ENCODE measurements around the gene CSNK1A1L.
A peak's percentile ranks its signal among the peaks of the same experiment; 100 is the strongest.

CSNK1A1L gene

DNA sequence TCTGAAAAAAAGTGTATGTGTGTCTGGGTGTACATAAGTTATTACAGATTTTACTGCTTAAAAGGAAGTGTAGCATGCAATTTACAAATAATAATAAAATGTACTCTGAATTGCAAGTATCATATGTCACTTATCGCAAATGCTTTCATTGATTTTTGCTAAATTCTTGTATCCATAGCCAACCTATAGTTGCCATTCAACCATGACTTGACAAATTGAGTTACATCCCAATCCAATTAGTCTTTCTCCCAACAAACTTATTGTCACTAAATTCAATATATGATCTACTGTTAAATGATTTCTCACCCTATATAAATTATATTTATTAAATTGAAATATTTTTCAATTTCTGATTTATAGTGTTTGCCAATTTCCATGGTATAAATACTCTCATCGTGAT lies 28.6 kb downstream of the CSNK1A1L start:
- H3K4me1 ChIP-seq (ENCODE audit: insufficient read depth, low read length, poor library complexity, severe bottlenecking), result peaks cover 11% of the 10 kb centered on the region
- H3K36me3 ChIP-seq (ENCODE audit: insufficient read depth, low read length), result no peaks in the 10 kb centered on the region
- H3K4me3 ChIP-seq (ENCODE audit: low read length, poor library complexity, severe bottlenecking), result no peak overlapping the region
- no peaks in the 10 kb centered on the region for H3K9me2 ChIP-seq (replicated peaks; ENCODE audit: low read depth, low read length)
- no peaks in the 10 kb centered on the region for H3K79me2 ChIP-seq (ENCODE audit: insufficient read depth, low read length)
- no peaks in the 10 kb centered on the region for H4K20me1 ChIP-seq (ENCODE audit: insufficient read depth, low read length, poor library complexity, severe bottlenecking)
- no peak overlapping the region for H2AFZ ChIP-seq (ENCODE audit: low read length)
- no peaks in the 10 kb centered on the region for H3F3A ChIP-seq (ENCODE audit: low read depth)
- no peak for TF ChIP-seq EZH2phosphoT487 (IDR thresholded peaks at IDR 0.05; ENCODE audit: borderline replicate concordance)
- TF ChIP-seq, protein P1, sequence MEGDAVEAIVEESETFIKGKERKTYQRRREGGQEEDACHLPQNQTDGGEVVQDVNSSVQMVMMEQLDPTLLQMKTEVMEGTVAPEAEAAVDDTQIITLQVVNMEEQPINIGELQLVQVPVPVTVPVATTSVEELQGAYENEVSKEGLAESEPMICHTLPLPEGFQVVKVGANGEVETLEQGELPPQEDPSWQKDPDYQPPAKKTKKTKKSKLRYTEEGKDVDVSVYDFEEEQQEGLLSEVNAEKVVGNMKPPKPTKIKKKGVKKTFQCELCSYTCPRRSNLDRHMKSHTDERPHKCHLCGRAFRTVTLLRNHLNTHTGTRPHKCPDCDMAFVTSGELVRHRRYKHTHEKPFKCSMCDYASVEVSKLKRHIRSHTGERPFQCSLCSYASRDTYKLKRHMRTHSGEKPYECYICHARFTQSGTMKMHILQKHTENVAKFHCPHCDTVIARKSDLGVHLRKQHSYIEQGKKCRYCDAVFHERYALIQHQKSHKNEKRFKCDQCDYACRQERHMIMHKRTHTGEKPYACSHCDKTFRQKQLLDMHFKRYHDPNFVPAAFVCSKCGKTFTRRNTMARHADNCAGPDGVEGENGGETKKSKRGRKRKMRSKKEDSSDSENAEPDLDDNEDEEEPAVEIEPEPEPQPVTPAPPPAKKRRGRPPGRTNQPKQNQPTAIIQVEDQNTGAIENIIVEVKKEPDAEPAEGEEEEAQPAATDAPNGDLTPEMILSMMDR (conservative IDR thresholded peaks at IDR 0.05; ENCODE audit: low read length), result no peak
- H3K9me3 ChIP-seq (ENCODE audit: insufficient read depth, low read depth, low read length), result no peaks in the 10 kb centered on the region
- no peak overlapping the region for H3K9ac ChIP-seq (ENCODE audit: low read depth, low read length, poor library complexity, severe bottlenecking)
- H3K27me3 ChIP-seq (ENCODE audit: insufficient read depth, low read length, poor library complexity, severe bottlenecking), result no peaks in the 10 kb centered on the region
- H3K4me2 ChIP-seq (ENCODE audit: low read depth, low read length, poor library complexity, severe bottlenecking), result no peak overlapping the region

DNA sequence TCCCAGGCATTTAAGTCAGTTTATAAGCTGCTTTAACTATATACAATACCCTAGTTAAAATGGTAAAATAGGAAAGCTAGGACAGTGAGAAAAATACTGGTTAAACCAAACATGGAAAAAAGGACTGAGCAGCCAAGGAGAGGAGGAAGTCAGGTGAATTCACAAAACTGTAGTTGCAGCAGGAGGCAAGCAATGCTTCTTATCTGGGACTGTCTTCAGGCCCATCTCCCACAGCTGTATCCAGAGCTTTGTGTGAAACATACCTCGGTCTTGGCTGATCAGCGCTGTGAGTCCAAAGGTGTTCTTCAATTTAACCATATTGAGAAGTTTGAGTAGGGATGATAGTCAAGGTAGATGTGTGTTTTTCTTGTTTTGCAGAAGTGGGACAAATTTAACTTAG lies 30.3 kb downstream of the CSNK1A1L start:
- TF ChIP-seq, protein P1 (conservative IDR thresholded peaks at IDR 0.05; ENCODE audit: low read length), result no peak
- TF ChIP-seq EZH2phosphoT487 (IDR thresholded peaks at IDR 0.05; ENCODE audit: borderline replicate concordance), result no peak
- no peaks in the 10 kb centered on the region for H3K27me3 ChIP-seq (ENCODE audit: insufficient read depth, low read length, poor library complexity, severe bottlenecking)
- H3K4me2 ChIP-seq (ENCODE audit: low read depth, low read length, poor library complexity, severe bottlenecking), result no peak overlapping the region
- no peaks in the 10 kb centered on the region for H4K20me1 ChIP-seq (ENCODE audit: insufficient read depth, low read length, poor library complexity, severe bottlenecking)
- no peak overlapping the region for H3K9ac ChIP-seq (ENCODE audit: low read depth, low read length, poor library complexity, severe bottlenecking)
- H3K4me3 ChIP-seq (ENCODE audit: low read length, poor library complexity, severe bottlenecking), result no peak overlapping the region
- H3K79me2 ChIP-seq (ENCODE audit: insufficient read depth, low read length), result no peaks in the 10 kb centered on the region
- H2AFZ ChIP-seq (ENCODE audit: low read length), result no peak overlapping the region
- no peaks in the 10 kb centered on the region for H3F3A ChIP-seq (ENCODE audit: low read depth)
- H3K36me3 ChIP-seq (ENCODE audit: insufficient read depth, low read length), result no peaks in the 10 kb centered on the region
- no peaks in the 10 kb centered on the region for H3K9me3 ChIP-seq (ENCODE audit: insufficient read depth, low read depth, low read length)
- no peaks in the 10 kb centered on the region for H3K9me2 ChIP-seq (replicated peaks; ENCODE audit: low read depth, low read length)
- H3K4me1 ChIP-seq (ENCODE audit: insufficient read depth, low read length, poor library complexity, severe bottlenecking), result peaks cover 11% of the 10 kb centered on the region

DNA sequence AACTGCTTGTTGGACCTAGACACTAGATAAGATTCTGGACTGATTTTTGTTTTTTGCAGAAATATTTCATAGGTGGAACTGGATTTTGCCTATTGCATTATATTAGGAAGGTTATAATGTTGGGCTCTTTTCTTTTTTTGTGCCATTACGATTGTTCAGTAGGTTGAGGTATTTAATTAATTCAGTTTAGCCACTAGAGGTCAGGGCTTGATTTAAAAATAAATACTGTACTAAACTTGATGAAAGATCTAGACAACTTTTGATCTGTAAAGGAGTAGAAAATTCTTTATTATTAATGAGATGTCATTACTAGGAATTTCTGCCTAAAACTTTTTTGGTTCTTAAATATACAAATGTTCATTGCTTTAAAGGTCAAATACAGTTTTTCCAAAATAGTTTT lies 30.8 kb downstream of the CSNK1A1L start:
- no peaks in the 10 kb centered on the region for H3F3A ChIP-seq (ENCODE audit: low read depth)
- H3K36me3 ChIP-seq (ENCODE audit: insufficient read depth, low read length), result no peaks in the 10 kb centered on the region
- no peaks in the 10 kb centered on the region for H3K9me3 ChIP-seq (ENCODE audit: insufficient read depth, low read depth, low read length)
- no peaks in the 10 kb centered on the region for H4K20me1 ChIP-seq (ENCODE audit: insufficient read depth, low read length, poor library complexity, severe bottlenecking)
- H3K9ac ChIP-seq (ENCODE audit: low read depth, low read length, poor library complexity, severe bottlenecking), result no peak overlapping the region
- H3K4me2 ChIP-seq (ENCODE audit: low read depth, low read length, poor library complexity, severe bottlenecking), result no peak overlapping the region
- no peaks in the 10 kb centered on the region for H3K27me3 ChIP-seq (ENCODE audit: insufficient read depth, low read length, poor library complexity, severe bottlenecking)
- no peaks in the 10 kb centered on the region for H3K79me2 ChIP-seq (ENCODE audit: insufficient read depth, low read length)
- TF ChIP-seq, protein P1 (conservative IDR thresholded peaks at IDR 0.05; ENCODE audit: low read length), result peak; percentile 62
- TF ChIP-seq EZH2phosphoT487 (IDR thresholded peaks at IDR 0.05; ENCODE audit: borderline replicate concordance), result no peak
- peaks cover 11% of the 10 kb centered on the region for H3K4me1 ChIP-seq (ENCODE audit: insufficient read depth, low read length, poor library complexity, severe bottlenecking)
- no peaks in the 10 kb centered on the region for H3K9me2 ChIP-seq (replicated peaks; ENCODE audit: low read depth, low read length)
- H2AFZ ChIP-seq (ENCODE audit: low read length), result peak overlapping the region; percentile 61; the same call in 1 of the 2 replicates
- no peak overlapping the region for H3K4me3 ChIP-seq (ENCODE audit: low read length, poor library complexity, severe bottlenecking)
